ENCODE data around the gene SMPD3. TPM values are rescaled to one million over a fixed set of nuclear protein-coding genes. Genes with fewer than 3 reads are reported as not detected.

SMPD3 gene
- total and polyA plus RNA-seq, 2 of the 8 experiments (the other 6 are each of a cell fraction or from before 2014, with no cell fraction given) = 0.39 to 1.3 TPM

DNA sequence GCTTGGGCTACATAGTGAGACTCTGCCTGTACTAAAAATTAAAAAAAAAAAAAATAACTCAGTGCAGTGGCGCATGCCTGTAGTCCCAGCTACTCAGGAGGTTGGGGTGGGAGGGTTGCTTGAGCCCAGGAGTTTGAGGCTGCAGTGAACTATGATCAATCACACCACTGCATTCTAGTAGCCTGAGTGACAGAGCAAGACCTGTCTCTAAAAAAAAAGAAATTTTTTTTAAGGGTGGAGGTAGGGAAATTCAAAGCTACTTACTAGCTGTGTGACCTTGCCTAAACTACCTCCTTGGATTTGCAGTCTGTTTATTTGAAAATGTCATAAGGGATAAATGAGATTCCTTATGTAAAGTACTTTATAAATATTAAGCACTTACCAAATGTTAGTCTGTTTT, 3.4 kb upstream of the SMPD3 start:
- no peaks in the 10 kb centered on the region for H3K79me1 ChIP-seq (ENCODE audit: low read depth, low read length)
- FAIRE-seq (no peak), DNase-seq (ENCODE audit: low read depth in 1 of 2, low spot score in 2 of 2) (no peak)
- no peak overlapping the region for H4K5ac ChIP-seq (ENCODE audit: insufficient read length, low read depth, low read length)
- H2BK12ac ChIP-seq (ENCODE audit: low read depth, low read length) = no peak overlapping the region
- H3K14ac ChIP-seq (ENCODE audit: insufficient read length) = no peak overlapping the region
- H2AK5ac ChIP-seq (ENCODE audit: low read depth, low read length) = no peak overlapping the region
- WGBS, 2 experiments (ENCODE audit: extremely low coverage in 1 of 2, insufficient coverage in 1 of 2, insufficient read length in 1 of 2, insufficient replicate concordance in 2 of 2, low coverage in 1 of 2, low lambda C conversion rate in 2 of 2, missing lambda C conversion rate in 1 of 2) = 69% methylated on average over 1 of the region's 1 CpG; no CpG with 5 or more reads in 1 of the 2 experiments
- no peak overlapping the region for H4K8ac ChIP-seq (ENCODE audit: extremely low read depth, insufficient read depth, low read length)
- H3K9me3 ChIP-seq (ENCODE audit: insufficient read depth in 2 of 2, low read depth in 1 of 2, low read length in 1 of 2) = no peaks in the 10 kb centered on the region
- no peaks in the 10 kb centered on the region for H3K79me2 ChIP-seq (ENCODE audit: control insufficient read depth in 1 of 2, insufficient read depth in 2 of 2, low read length in 2 of 2)
- H3K23ac ChIP-seq (ENCODE audit: insufficient read length) = no peak overlapping the region
- no peaks in the 10 kb centered on the region for H4K20me1 ChIP-seq (replicated peaks in 1 of 2; ENCODE audit: control insufficient read depth in 1 of 2, insufficient read depth in 2 of 2, low read length in 2 of 2)
- POLR2A ChIA-PET (ENCODE audit: partially characterized antibody) = no interaction called here
- CTCF ChIA-PET (ENCODE audit: partially characterized antibody) = interaction anchor here (0.6 to 15.5 kb wide), 6 partner anchors 15 to 397 kb away, joined by 3 to 130 read pairs (median 4); no protein-coding TSS in a partner anchor
- H3K4ac ChIP-seq (replicated peaks; ENCODE audit: insufficient read length, low read depth, low read length) = no peak overlapping the region
- H3K4me2 ChIP-seq (ENCODE audit: insufficient read depth in 1 of 2, low read depth in 2 of 2, low read length in 2 of 2) = no peak overlapping the region
- peaks cover 13% of the 10 kb centered on the region for H3K23me2 ChIP-seq (ENCODE audit: low read depth, low read length)
- no peak overlapping the region for H3K4me3 ChIP-seq (ENCODE audit: extremely low read depth in 1 of 4, insufficient read depth in 2 of 4, low read depth in 3 of 4, low read length in 4 of 4)
- H2BK120ac ChIP-seq (replicated peaks; ENCODE audit: low read depth, low read length) = no peak overlapping the region
- no peak overlapping the region for H2AFZ ChIP-seq (ENCODE audit: low read length)
- no peak overlapping the region for H2BK5ac ChIP-seq (ENCODE audit: low read depth, low read length)
- no peak overlapping the region for H2BK15ac ChIP-seq (ENCODE audit: low read length)
- H3K9ac ChIP-seq (replicated peaks in 1 of 4; ENCODE audit: extremely low read depth in 1 of 4, low read depth in 3 of 4, low read length in 3 of 4) = no peak overlapping the region
- H3K36me3 ChIP-seq (ENCODE audit: control insufficient read depth in 2 of 4, insufficient read depth in 4 of 4, low read length in 3 of 4) = no peaks in the 10 kb centered on the region
- H2BK20ac ChIP-seq (ENCODE audit: low read length) = no peak overlapping the region
- H3K56ac ChIP-seq (replicated peaks; ENCODE audit: insufficient read length, low read depth, low read length) = no peak overlapping the region
- TF ChIP-seq TAF1 (IDR thresholded peaks at IDR 0.05; ENCODE audit: low read depth, low read length) (no peak), CHD2 (IDR thresholded peaks at IDR 0.05; ENCODE audit: low read length) (no peak), RBBP5 (IDR thresholded peaks at IDR 0.05; ENCODE audit: borderline replicate concordance, low read depth, low read length) (no peak), SIRT6 (IDR thresholded peaks at IDR 0.05; ENCODE audit: low read length) (no peak), HDAC6 (IDR thresholded peaks at IDR 0.05; ENCODE audit: low read depth, low read length) (no peak), CTBP2 (IDR thresholded peaks at IDR 0.05; ENCODE audit: borderline replicate concordance, insufficient read depth, insufficient read length, low read length) (no peak), RNF2 (IDR thresholded peaks at IDR 0.05; ENCODE audit: borderline replicate concordance, low read depth, low read length, missing control alignments, poor library complexity, severe bottlenecking) (no peak)
- peaks cover 11 to 15% (median 14%) of the 10 kb centered on the region in 4 experiments for H3K27me3 ChIP-seq (replicated peaks in 1 of 4; ENCODE audit: control insufficient read depth in 3 of 4, extremely low read depth in 1 of 4, insufficient read depth in 3 of 4, low read length in 3 of 4)
- no peak overlapping the region for H3K27ac ChIP-seq (ENCODE audit: low read depth, low read length)
- H4K91ac ChIP-seq (replicated peaks; ENCODE audit: insufficient read length, low read length) = no peak overlapping the region
- peaks cover 0 to 9% (median 8%) of the 10 kb centered on the region in 4 experiments; a peak in 5 of 7 replicates for H3K4me1 ChIP-seq (replicated peaks in 1 of 4; ENCODE audit: control insufficient read depth in 3 of 4, insufficient read depth in 4 of 4, low read length in 3 of 4)
- no peak overlapping the region for H3K18ac ChIP-seq (ENCODE audit: extremely low read depth, low read length)
